ENCODE results near the gene SLC16A7.
"Not testable (repeated sequence)": the region's sequence is repeated elsewhere in the genome, so short reads cannot be mapped to it uniquely, and the experiment has no call there.

The SLC16A7 gene

GRCh38 chr12:59595565-59595882 is 305 bp upstream of the SLC16A7 start:
- no peak for DNase-seq (ENCODE audit: extremely low spot score)
- ChIA-PET POLR2A (interaction anchor here (0.7 kb wide), 1 partner anchor 22 kb away, joined by 3 read pairs; no protein-coding TSS in a partner anchor), CTCF (no interaction called here)
- TF ChIP-seq SP1 (IDR thresholded peaks at IDR 0.05), result no peak
- TF ChIP-seq PKNOX1 (IDR thresholded peaks at IDR 0.05), result no peak
- no peak for TF ChIP-seq TARDBP (IDR thresholded peaks at IDR 0.05)
- TF ChIP-seq NFRKB (IDR thresholded peaks at IDR 0.05), result no peak
- TF ChIP-seq SUZ12 (IDR thresholded peaks at IDR 0.05), result no peak
- TF ChIP-seq LEF1 (IDR thresholded peaks at IDR 0.05; ENCODE audit: borderline replicate concordance), result no peak
- TF ChIP-seq ELF4 (IDR thresholded peaks at IDR 0.05), result no peak
- TF ChIP-seq HDGF (IDR thresholded peaks at IDR 0.05; ENCODE audit: borderline replicate concordance), result no peak
- TF ChIP-seq FOXK2 (IDR thresholded peaks at IDR 0.05), result no peak
- no peak for TF ChIP-seq CTBP1 (IDR thresholded peaks at IDR 0.05; ENCODE audit: borderline replicate concordance)
- TF ChIP-seq ARNT (IDR thresholded peaks at IDR 0.05), result no peak
- no peak for TF ChIP-seq FOXM1 (IDR thresholded peaks at IDR 0.05; ENCODE audit: borderline replicate concordance)
- TF ChIP-seq BHLHE40 (IDR thresholded peaks at IDR 0.05; ENCODE audit: borderline replicate concordance), result no peak
- no peak for TF ChIP-seq L3MBTL2 (conservative IDR thresholded peaks at IDR 0.05)
- TF ChIP-seq FOXA1 (IDR thresholded peaks at IDR 0.05), result no peak
- TF ChIP-seq ZNF384 (IDR thresholded peaks at IDR 0.05), result no peak

- TF ChIP-seq FOXM1 (IDR thresholded peaks at IDR 0.05; ENCODE audit: borderline replicate concordance) (no peak), PKNOX1 (IDR thresholded peaks at IDR 0.05) (no peak), FOXK2 (IDR thresholded peaks at IDR 0.05) (no peak), FOXA1 (IDR thresholded peaks at IDR 0.05) (no peak), TARDBP (IDR thresholded peaks at IDR 0.05) (no peak), CTBP1 (IDR thresholded peaks at IDR 0.05; ENCODE audit: borderline replicate concordance) (no peak), ZNF384 (IDR thresholded peaks at IDR 0.05) (no peak), HDGF (IDR thresholded peaks at IDR 0.05; ENCODE audit: borderline replicate concordance) (no peak), SUZ12 (IDR thresholded peaks at IDR 0.05) (no peak), SP1 (IDR thresholded peaks at IDR 0.05) (no peak), L3MBTL2 (conservative IDR thresholded peaks at IDR 0.05) (no peak), ARNT (IDR thresholded peaks at IDR 0.05) (no peak), NFRKB (IDR thresholded peaks at IDR 0.05) (no peak), BHLHE40 (IDR thresholded peaks at IDR 0.05; ENCODE audit: borderline replicate concordance) (no peak), ELF4 (IDR thresholded peaks at IDR 0.05) (no peak), LEF1 (IDR thresholded peaks at IDR 0.05; ENCODE audit: borderline replicate concordance) (no peak)
- POLR2A ChIA-PET, result no interaction called here
- DNase-seq (ENCODE audit: extremely low spot score), result no peak
- CTCF ChIA-PET, result interaction anchor here (0.7 kb wide), 1 partner anchor 175 kb away, joined by 3 read pairs; no protein-coding TSS in a partner anchor
Measured at GRCh38 chr12:59597385-59597781, 1.6 kb downstream of the SLC16A7 start.

- CTCF ChIA-PET, result no interaction called here
- no peak for DNase-seq (ENCODE audit: extremely low spot score)
Measured at GRCh38 chr12:59600171-59600570, 4.3 kb downstream of the SLC16A7 start.

GRCh38 chr12:59603754-59604153 is 7.9 kb downstream of the SLC16A7 start:
- ChIA-PET POLR2A (no interaction called here), CTCF (no interaction called here)
- TF ChIP-seq SP1 (IDR thresholded peaks at IDR 0.05) (no peak), ELF4 (IDR thresholded peaks at IDR 0.05) (no peak), FOXM1 (IDR thresholded peaks at IDR 0.05; ENCODE audit: borderline replicate concordance) (no peak), SUZ12 (IDR thresholded peaks at IDR 0.05) (no peak), LEF1 (IDR thresholded peaks at IDR 0.05; ENCODE audit: borderline replicate concordance) (no peak), PKNOX1 (IDR thresholded peaks at IDR 0.05) (no peak), ARNT (IDR thresholded peaks at IDR 0.05) (no peak), BHLHE40 (IDR thresholded peaks at IDR 0.05; ENCODE audit: borderline replicate concordance) (no peak), NFRKB (IDR thresholded peaks at IDR 0.05) (no peak), FOXA1 (IDR thresholded peaks at IDR 0.05) (no peak), CTBP1 (IDR thresholded peaks at IDR 0.05; ENCODE audit: borderline replicate concordance) (no peak), HDGF (IDR thresholded peaks at IDR 0.05; ENCODE audit: borderline replicate concordance) (no peak), TARDBP (IDR thresholded peaks at IDR 0.05) (no peak), ZNF384 (IDR thresholded peaks at IDR 0.05) (no peak), FOXK2 (IDR thresholded peaks at IDR 0.05) (no peak), L3MBTL2 (conservative IDR thresholded peaks at IDR 0.05) (no peak)
- no peak for DNase-seq (ENCODE audit: extremely low spot score)

More at GRCh38 chr12:59600171-59600570, 4.3 kb downstream of the SLC16A7 start:
- TF ChIP-seq FOXM1 (IDR thresholded peaks at IDR 0.05; ENCODE audit: borderline replicate concordance) (no peak), FOXA1 (IDR thresholded peaks at IDR 0.05) (no peak), ELF4 (IDR thresholded peaks at IDR 0.05) (no peak), SUZ12 (IDR thresholded peaks at IDR 0.05) (no peak)
- POLR2A ChIA-PET, result no interaction called here

- POLR2A ChIA-PET, result not testable (repeated sequence)
Measured at GRCh38 chr12:59612823-59613434, 17.1 kb downstream of the SLC16A7 start.

GRCh38 chr12:59615392-59616165 is 19.8 kb downstream of the SLC16A7 start:
- ChIA-PET POLR2A (no interaction called here), CTCF (interaction anchor here (0.5 to 0.6 kb wide), 2 partner anchors 94 to 1342 kb away, joined by 3 read pairs; no protein-coding TSS in a partner anchor)
- no peak for DNase-seq (ENCODE audit: extremely low spot score)
- TF ChIP-seq PKNOX1 (IDR thresholded peaks at IDR 0.05) (no peak), L3MBTL2 (conservative IDR thresholded peaks at IDR 0.05) (no peak), BHLHE40 (IDR thresholded peaks at IDR 0.05; ENCODE audit: borderline replicate concordance) (no peak), FOXA1 (IDR thresholded peaks at IDR 0.05) (no peak), CTBP1 (IDR thresholded peaks at IDR 0.05; ENCODE audit: borderline replicate concordance) (no peak), HDGF (IDR thresholded peaks at IDR 0.05; ENCODE audit: borderline replicate concordance) (no peak), SP1 (IDR thresholded peaks at IDR 0.05) (no peak), ELF4 (IDR thresholded peaks at IDR 0.05) (no peak), FOXM1 (IDR thresholded peaks at IDR 0.05; ENCODE audit: borderline replicate concordance) (no peak), FOXK2 (IDR thresholded peaks at IDR 0.05) (no peak), ARNT (IDR thresholded peaks at IDR 0.05) (no peak), ZNF384 (IDR thresholded peaks at IDR 0.05) (no peak), LEF1 (IDR thresholded peaks at IDR 0.05; ENCODE audit: borderline replicate concordance) (no peak), SUZ12 (IDR thresholded peaks at IDR 0.05) (no peak)

More at GRCh38 chr12:59612823-59613434, 17.1 kb downstream of the SLC16A7 start:
- CTCF ChIA-PET; DNase-seq (ENCODE audit: extremely low spot score): not testable (repeated sequence)

All from HEK293T (cell line).